GOT3 (cell line): ENCODE results near the gene LRG1.
A peak's percentile ranks its signal among the peaks of the same experiment; 100 is the strongest.
"Not testable (repeated sequence)": the region's sequence is repeated elsewhere in the genome, so short reads cannot be mapped to it uniquely, and the experiment has no call there.

ENCODE experiments used
- DNase-seq: peaks from one replicate; lab custom pipeline; 2025; ENCODE audit warnings: mixed read lengths; lab: John Stamatoyannopoulos, UW

Gene LRG1

DNA sequence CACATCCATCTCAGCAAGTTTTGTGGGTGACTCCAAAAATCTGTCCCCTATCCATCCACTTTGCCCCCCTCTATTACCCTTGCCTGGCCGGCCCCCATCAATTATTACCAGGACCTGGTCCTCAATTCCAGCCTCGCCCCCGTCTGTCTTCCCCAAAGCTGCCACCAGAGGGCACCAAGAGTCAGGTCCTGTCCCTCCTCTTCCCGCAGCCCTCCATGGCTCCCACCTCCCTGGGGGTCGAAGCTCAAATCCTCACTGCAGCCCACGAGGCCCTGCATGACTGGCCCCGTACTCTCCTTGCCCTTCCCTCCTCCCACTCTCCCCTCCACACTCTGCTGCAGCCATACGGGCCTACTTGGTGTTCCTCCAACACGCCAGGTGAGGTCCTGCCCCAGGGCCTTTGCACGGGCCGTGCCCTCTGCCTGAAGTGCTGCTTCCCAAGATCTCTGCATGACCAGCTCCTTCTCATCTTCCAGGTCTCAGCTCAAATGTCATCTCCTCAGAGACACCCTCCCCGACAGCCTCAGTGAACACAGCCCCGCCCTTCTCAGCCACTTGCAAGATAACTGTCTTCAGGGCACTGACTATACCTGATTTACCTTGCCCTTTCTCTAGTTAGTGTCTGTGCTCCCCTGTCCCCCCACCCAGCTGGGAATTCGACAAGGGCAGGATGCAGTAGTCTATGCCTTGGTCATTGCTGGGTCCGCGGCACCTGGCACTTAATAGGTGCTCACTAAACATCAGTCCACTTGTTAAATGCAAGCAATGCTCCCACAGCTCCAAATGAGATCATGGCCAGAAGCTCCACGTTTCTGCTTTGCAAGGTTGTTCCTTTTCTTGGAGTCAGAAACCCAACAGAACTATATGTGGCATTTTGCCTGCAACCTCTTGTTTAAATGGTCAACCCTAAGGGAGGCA is 36.4 kb upstream of the LRG1 start:
- DNase-seq: no peak

GRCh38 chr19:4575267-4576015 is 35.6 kb upstream of the LRG1 start:
- peak; percentile 61 for DNase-seq

- no peak for DNase-seq
Observed at GRCh38 chr19:4573682-4574081, 33.8 kb upstream of the LRG1 start.

GRCh38 chr19:4571305-4571917 is 31.6 kb upstream of the LRG1 start:
- DNase-seq: no peak

DNA sequence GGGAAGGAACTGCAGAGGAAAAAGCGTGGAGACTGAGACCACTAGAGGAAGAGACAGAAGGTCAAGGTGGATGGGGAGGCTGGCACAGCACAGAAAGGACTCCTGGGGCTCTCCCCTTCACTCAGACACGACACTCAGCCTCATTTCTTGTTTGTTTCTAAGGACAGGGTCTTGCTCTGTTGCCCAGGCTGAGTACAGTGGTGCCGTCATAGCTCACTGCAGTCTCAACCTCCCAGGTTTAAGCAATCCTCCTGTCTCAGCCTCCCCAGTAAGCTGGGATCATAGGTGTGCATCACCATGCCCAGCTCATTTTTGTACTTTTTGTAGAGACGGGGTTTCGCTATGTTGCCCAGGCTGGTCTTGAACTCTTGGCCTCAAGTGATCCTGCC is 31.1 kb upstream of the LRG1 start:
- DNase-seq: no peak

DNA sequence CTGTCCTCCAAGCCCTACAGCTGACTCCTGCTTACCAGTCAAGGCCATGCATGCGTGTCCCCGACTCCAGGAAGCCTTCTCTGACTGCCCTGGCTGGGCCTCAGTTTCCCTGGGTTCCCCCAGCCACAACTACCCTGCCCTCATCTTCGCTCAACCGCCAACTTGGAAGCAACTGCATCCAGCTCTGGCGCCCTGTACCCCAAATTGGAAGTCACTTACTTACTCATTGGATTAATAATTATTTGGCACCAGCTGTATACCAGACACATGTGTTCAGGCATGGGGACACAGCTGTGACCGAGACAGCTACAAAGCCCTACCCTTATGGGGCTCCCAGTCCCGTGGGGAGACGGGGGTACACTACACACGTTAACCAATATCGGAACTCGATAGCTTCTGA is 30.6 kb upstream of the LRG1 start:
- no peak for DNase-seq

DNA sequence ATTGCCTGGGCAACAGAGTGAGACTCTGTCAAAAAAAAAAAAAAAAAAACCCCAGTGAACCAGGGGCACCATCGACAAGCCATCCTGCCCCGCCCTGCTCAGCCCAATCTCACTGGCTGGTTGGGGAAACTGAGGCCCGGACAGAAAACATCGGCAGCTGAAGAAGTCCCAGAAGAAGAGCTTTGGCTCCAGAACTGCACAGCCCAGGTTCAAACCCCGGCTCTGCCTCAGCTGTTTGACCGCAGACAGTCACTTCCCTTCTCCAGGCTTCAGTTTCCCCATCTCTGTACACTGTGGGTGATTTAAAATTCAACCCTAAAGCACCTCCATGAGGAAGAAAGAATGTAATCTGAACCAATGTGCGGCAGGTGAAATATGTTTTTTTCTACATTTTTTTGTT is 29.1 kb upstream of the LRG1 start:
- DNase-seq: no peak

GRCh38 chr19:4567584-4568071 is 27.8 kb upstream of the LRG1 start:
- no peak for DNase-seq

GRCh38 chr19:4566402-4567051 is 26.7 kb upstream of the LRG1 start:
- no peak for DNase-seq

- not testable (repeated sequence) for DNase-seq
Observed at GRCh38 chr19:4563562-4563961, 23.7 kb upstream of the LRG1 start.

- DNase-seq: not testable (repeated sequence)
Observed at GRCh38 chr19:4562085-4562484, 22.2 kb upstream of the LRG1 start.

GRCh38 chr19:4559569-4559968 is 19.7 kb upstream of the LRG1 start, which contains the start of gene SEMA6B:
Gene SEMA6B (minus strand): TSS chr19:4559684. CDS start chr19:4558457, 1,227 bp downstream.
- no peak for DNase-seq

DNA sequence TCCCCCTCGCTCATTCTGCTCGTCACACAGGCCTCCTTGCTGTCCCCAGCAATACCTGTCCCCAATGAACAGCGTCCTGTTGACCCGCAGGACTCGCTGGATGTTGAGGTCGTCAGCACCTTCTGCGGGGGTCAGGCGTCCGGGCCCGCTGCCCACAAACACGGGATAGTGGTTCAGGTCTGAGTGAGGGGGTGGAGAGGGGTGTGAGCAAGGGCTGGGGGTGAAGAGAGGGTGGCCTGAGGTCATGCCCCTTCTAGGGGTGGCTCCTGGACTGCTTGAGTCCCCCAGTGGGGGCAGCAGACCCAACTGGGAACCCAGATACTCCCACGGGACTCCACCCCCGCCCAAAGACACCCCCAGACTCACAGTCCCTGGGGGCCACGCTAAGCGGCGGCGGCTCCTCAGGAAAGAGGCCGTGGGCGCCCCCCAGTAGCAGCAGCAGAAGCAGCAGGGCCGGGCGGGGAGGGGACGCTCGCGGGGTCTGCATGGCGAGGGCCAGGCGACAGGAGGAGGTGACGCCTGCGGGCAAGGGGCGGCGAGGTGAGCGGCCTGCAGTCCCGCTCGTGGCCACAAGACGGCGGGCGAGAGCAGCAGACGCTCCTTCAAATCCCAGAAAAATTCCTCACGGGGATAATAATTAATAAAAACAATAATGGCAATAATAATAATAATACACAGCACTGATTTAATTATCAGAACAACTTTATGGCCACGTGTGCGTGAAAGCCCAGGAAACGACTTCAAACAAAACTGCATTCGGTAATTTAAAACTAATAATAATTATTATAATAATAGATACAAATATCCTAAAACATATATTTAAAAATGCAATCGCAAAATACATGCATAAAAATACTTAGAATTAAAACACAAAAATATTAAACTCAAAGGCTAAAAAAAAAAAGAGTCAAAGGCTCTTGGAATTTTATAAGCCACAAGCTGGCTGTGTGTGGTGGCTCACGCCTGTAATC is 18.4 kb upstream of the LRG1 start:
- no peak for DNase-seq

GRCh38 chr19:4557144-4557970 is 17.5 kb upstream of the LRG1 start:
- no peak for DNase-seq

- no peak for DNase-seq
Observed at GRCh38 chr19:4556597-4557127, 16.8 kb upstream of the LRG1 start.

- DNase-seq: no peak
Observed at GRCh38 chr19:4555657-4556561, 16.1 kb upstream of the LRG1 start.

GRCh38 chr19:4554717-4555116 is 14.9 kb upstream of the LRG1 start:
- no peak for DNase-seq

GRCh38 chr19:4553775-4554174 is 13.9 kb upstream of the LRG1 start:
- DNase-seq: no peak
